Measurements from ENCODE around the gene POLR1G.

GRCh38 chr19:45446944-45447343 lies 40.5 kb downstream of the POLR1G start:
- TF ChIP-seq CTCF (conservative IDR thresholded peaks at IDR 0.05; ENCODE audit: low read depth in 2 of 2) (no peak), REST (IDR thresholded peaks at IDR 0.05; ENCODE audit: unreplicated experiment) (no peak), EZH2phosphoT487 (IDR thresholded peaks at IDR 0.05; ENCODE audit: unreplicated experiment) (no peak), CREB1 (CRISPR knock-in tag; IDR thresholded peaks at IDR 0.05; ENCODE audit: low read depth) (no peak), EZH2 (IDR thresholded peaks at IDR 0.05; ENCODE audit: low read depth, unreplicated experiment) (no peak), POLR2AphosphoS5 (IDR thresholded peaks at IDR 0.05; ENCODE audit: low read depth) (no peak), JUNB (IDR thresholded peaks at IDR 0.05; ENCODE audit: unreplicated experiment) (no peak), ETS1 (IDR thresholded peaks at IDR 0.05) (no peak), ZNF114 (CRISPR knock-in tag; IDR thresholded peaks at IDR 0.05) (no peak), ZNF331 (CRISPR knock-in tag; IDR thresholded peaks at IDR 0.05; ENCODE audit: low read depth) (no peak), NANOG (IDR thresholded peaks at IDR 0.05; ENCODE audit: borderline replicate concordance) (no peak), ZNF462 (CRISPR knock-in tag; IDR thresholded peaks at IDR 0.05) (no peak)
